Neural cell (in vitro differentiated cells): Measurements from ENCODE around the gene UBE2I.

Source experiments
- CTCF ChIP-seq: fragments of 450-650 bp; IDR thresholded peaks from 2 replicates; pipeline ENCODE4 v1.5.1; 2014; ENCODE audit warnings: antibody characterized with exemption, mild to moderate bottlenecking, moderate library complexity; ENCODE audit not compliant: poor library complexity, severe bottlenecking
- EP300 ChIP-seq: fragments of 450-650 bp; conservative IDR thresholded peaks from 2 replicates; pipeline ENCODE4 v1.6.1; 2014; ENCODE audit warnings: antibody characterized with exemption, mild to moderate bottlenecking, moderate library complexity; ENCODE audit not compliant: poor library complexity, severe bottlenecking
- EZH2 ChIP-seq: fragments of 200-600, 300-800 bp; shearing (Covaris generic), sonication (generic); IDR thresholded peaks from 2 replicates; pipeline ENCODE4 v1.6.1; 2014; ENCODE audit warnings: antibody characterized with exemption, low read length, borderline replicate concordance, mild to moderate bottlenecking; ENCODE audit not compliant: insufficient read depth, poor library complexity, severe bottlenecking
- POLR2AphosphoS5 ChIP-seq: IDR thresholded peaks from 2 replicates; pipeline ENCODE4 v1.6.1; 2012
- RAD21 ChIP-seq: fragments of 450-650 bp; conservative IDR thresholded peaks from 2 replicates; pipeline ENCODE4 v1.6.1; 2014; ENCODE audit warnings: antibody characterized with exemption, mild to moderate bottlenecking, moderate library complexity
- SMC3 ChIP-seq: fragments of 450-650 bp; conservative IDR thresholded peaks from 2 replicates; pipeline ENCODE4 v1.6.1; 2014; ENCODE audit warnings: antibody characterized with exemption, mild to moderate bottlenecking, moderate library complexity; ENCODE audit not compliant: poor library complexity
- TAF1 ChIP-seq: IDR thresholded peaks from 2 replicates; pipeline ENCODE4 v1.6.1; 2012; ENCODE audit warnings: low read depth

DNA sequence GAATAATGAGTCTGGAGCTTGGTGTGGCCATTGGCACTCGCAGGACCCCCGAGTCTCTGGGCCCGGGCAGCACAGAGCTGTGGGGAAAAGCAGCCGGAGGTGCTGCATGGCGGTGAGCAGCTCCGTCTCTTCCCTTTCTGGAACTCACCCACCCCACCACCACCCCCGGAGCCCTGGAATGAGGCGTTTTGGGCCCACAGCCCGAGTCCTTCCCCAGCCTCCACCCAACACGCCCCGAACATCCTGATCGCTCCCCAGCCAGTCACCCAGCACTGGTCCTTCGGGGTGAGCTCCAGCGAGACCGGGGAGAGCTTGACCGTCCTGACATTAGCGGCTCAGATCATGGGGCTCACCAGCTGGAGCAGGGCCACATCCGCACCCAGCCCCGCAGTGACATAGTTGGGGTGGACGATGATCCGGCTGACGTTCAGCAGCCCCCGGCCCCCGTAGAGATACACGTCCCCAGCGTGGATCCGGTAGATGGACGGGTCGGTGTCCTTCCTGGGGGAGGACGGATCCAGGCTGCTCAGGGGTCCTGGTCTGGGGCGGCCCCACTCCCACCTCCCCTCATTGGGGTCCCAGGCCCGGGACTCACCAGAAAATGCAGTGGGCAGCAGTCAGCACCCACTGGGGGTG is 47.1 kb upstream of the UBE2I start:
- TF ChIP-seq RAD21 (no peak), SMC3 (no peak), CTCF (no peak), POLR2AphosphoS5 (no peak), TAF1 (no peak), EZH2 (no peak), EP300 (no peak)
